Gastrocnemius medialis (tissue), 4 donors: Measurements from ENCODE around the gene LMNTD1.

Source experiments
- CTCF ChIP-seq, 5 experiments: fragments of 450-650 bp in 3 of 5; fragments of 200-600 bp in 2 of 5; sonication (generic) in 2 of 5; IDR thresholded peaks in 4 of 5; conservative IDR thresholded peaks in 1 of 5; 1 replicate in 4 of 5; 2 replicates in 1 of 5; pipeline ENCODE4 v1.5.1; 2016 to 2019; ENCODE audit warnings: antibody characterized with exemption in 5 of 5, mild to moderate bottlenecking in 3 of 5, moderate library complexity in 3 of 5
- POLR2A ChIP-seq, 2 donors: fragments of 450-650 bp; IDR thresholded peaks; one replicate each; pipeline ENCODE4 v1.6.1; 2017; ENCODE audit warnings: antibody characterized with exemption in 2 of 2, mild to moderate bottlenecking in 2 of 2, moderate library complexity in 2 of 2

GRCh38 chr12:25502596-25502995, 50.5 kb downstream of the LMNTD1 start:
- TF ChIP-seq POLR2A (IDR thresholded peaks at IDR 0.05) (no peak), CTCF (IDR thresholded peaks at IDR 0.05 in 4 of 5, conservative IDR thresholded peaks at IDR 0.05 in 1 of 5) (no peak)
